ENCODE measurements around the gene MVB12A.

The MVB12A gene

GRCh38 chr19:17473041-17473440 lies 53.2 kb downstream of the MVB12A start:
- TF ChIP-seq, protein P1, sequence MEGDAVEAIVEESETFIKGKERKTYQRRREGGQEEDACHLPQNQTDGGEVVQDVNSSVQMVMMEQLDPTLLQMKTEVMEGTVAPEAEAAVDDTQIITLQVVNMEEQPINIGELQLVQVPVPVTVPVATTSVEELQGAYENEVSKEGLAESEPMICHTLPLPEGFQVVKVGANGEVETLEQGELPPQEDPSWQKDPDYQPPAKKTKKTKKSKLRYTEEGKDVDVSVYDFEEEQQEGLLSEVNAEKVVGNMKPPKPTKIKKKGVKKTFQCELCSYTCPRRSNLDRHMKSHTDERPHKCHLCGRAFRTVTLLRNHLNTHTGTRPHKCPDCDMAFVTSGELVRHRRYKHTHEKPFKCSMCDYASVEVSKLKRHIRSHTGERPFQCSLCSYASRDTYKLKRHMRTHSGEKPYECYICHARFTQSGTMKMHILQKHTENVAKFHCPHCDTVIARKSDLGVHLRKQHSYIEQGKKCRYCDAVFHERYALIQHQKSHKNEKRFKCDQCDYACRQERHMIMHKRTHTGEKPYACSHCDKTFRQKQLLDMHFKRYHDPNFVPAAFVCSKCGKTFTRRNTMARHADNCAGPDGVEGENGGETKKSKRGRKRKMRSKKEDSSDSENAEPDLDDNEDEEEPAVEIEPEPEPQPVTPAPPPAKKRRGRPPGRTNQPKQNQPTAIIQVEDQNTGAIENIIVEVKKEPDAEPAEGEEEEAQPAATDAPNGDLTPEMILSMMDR (IDR thresholded peaks at IDR 0.05) = no peak

All from LNCAP (cell line).